HepG2 (cell line): ENCODE measurements around the gene CDKN2AIP. TPM values are rescaled to one million over a fixed set of nuclear protein-coding genes. Genes with fewer than 3 reads are reported as not detected.

Source experiments
- EEA1 ChIP-seq: sonication (generic); formaldehyde crosslinking; IDR thresholded peaks from 2 replicates; pipeline ENCODE4 v1.5.1; 2020; ENCODE audit warnings: mild to moderate bottlenecking, missing genetic modification reagents, borderline replicate concordance
- KDM4B ChIP-seq: sonication (generic); formaldehyde crosslinking; IDR thresholded peaks from 2 replicates; pipeline ENCODE4 v1.4.0; 2020; ENCODE audit warnings: missing genetic modification reagents
- MAFG ChIP-seq: sonication (generic); formaldehyde crosslinking; IDR thresholded peaks from 2 replicates; pipeline ENCODE4 v1.5.1; 2020; ENCODE audit warnings: mild to moderate bottlenecking, missing genetic modification reagents
- MIER2 ChIP-seq: IDR thresholded peaks from 2 replicates; pipeline ENCODE4 v1.6.1; 2016; ENCODE audit warnings: missing biosample characterization, missing genetic modification reagents
- NKX3-1 ChIP-seq: sonication (generic); formaldehyde crosslinking; IDR thresholded peaks from 2 replicates; pipeline ENCODE4 v1.5.0; 2020; ENCODE audit warnings: missing genetic modification reagents
- NPAS2 ChIP-seq: sonication (generic); formaldehyde crosslinking; IDR thresholded peaks from 2 replicates; pipeline ENCODE4 v1.8.0; 2022; ENCODE audit warnings: mild to moderate bottlenecking, missing genetic modification reagents, borderline replicate concordance
- PHF8 ChIP-seq: sonication (generic); formaldehyde crosslinking; IDR thresholded peaks from 2 replicates; pipeline ENCODE4 v1.5.0; 2020; ENCODE audit warnings: missing genetic modification reagents
- ZNF180 ChIP-seq: sonication (generic); formaldehyde crosslinking; IDR thresholded peaks from 2 replicates; pipeline ENCODE4 v1.4.0; 2020; ENCODE audit warnings: low read depth, missing genetic modification reagents, borderline replicate concordance
- ZNF569 ChIP-seq: sonication (generic); formaldehyde crosslinking; IDR thresholded peaks from 2 replicates; pipeline ENCODE4 v1.5.0; 2020; ENCODE audit warnings: mild to moderate bottlenecking, missing genetic modification reagents, moderate library complexity, borderline replicate concordance
- ZNF749 ChIP-seq: sonication (generic); formaldehyde crosslinking; IDR thresholded peaks from 2 replicates; pipeline ENCODE4 v1.8.0; 2022; ENCODE audit warnings: mild to moderate bottlenecking, missing genetic modification reagents, moderate library complexity, borderline replicate concordance
- ZNF773 ChIP-seq: sonication (generic); formaldehyde crosslinking; IDR thresholded peaks from 2 replicates; pipeline ENCODE4 v1.4.0; 2020; ENCODE audit warnings: missing genetic modification reagents, borderline replicate concordance
- polyA plus RNA-seq, 8 experiments: library from polyadenylated mRNA; depleted of rRNA in 3 of 8; stranded (reverse) in 7 of 8; unstranded in 1 of 8; fragments of >200 nt; fragmentation: Illumina TruSeq in 4 of 8; extraction: Trizol in 4 of 8; gene quantifications; 2 replicates each; pipeline versions ENCODE4 v1.2.1 to v1.2.3, GENCODE V29; 2011 to 2016; ENCODE audit warnings: low read depth in 4 of 8, missing spikeins in 1 of 8, mixed read lengths in 1 of 8; ENCODE audit not compliant: insufficient read depth in 1 of 8
- total RNA-seq, 5 experiments: library from RNA; depleted of rRNA; stranded (reverse); fragments of >200 nt; fragmentation: Illumina TruSeq; extraction: Trizol; gene quantifications; 2 replicates each; pipeline ENCODE4 v1.2.3, GENCODE V29; 2016; ENCODE audit warnings: low read depth in 1 of 5
- TF ChIP-seq, protein P1 (sequence below): sonication (generic); formaldehyde crosslinking; IDR thresholded peaks from 2 replicates; pipeline ENCODE4 v1.8.0; 2022; ENCODE audit warnings: missing genetic modification reagents, low read depth, mild to moderate bottlenecking, borderline replicate concordance
- TF ChIP-seq, protein P2 (sequence below), 2 experiments: sonication (generic) in 1 of 2; formaldehyde crosslinking in 1 of 2; IDR thresholded peaks; 2 replicates each; pipeline versions ENCODE4 v1.6.1 to v1.9.0; 2014 to 2022; ENCODE audit warnings: antibody characterized with exemption in 1 of 2, borderline replicate concordance in 1 of 2, inconsistent platforms in 1 of 2, low read depth in 1 of 2, missing genetic modification reagents in 1 of 2

Gene CDKN2AIP
- total and polyA plus RNA-seq, 2 of the 13 experiments (the other 11 are each of a cell fraction or from before 2014, with no cell fraction given): 17.0 to 18.7 TPM

DNA sequence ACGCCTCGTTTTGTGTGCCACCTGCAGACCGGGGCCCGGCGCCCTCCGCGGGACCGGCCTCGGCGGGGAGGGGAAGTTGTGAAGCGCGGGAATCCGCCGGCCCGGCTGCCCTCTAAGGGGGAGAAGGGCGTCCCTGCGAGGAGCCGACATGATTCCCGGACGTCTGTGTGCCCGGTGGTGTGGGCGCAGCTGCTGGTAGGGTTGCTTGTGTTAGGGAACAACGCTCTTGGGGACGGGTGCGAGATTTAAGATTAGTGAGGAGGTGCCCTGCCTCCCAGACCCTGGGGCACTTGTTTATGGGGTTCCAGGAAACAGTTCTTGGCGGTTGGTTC lies 627 bp downstream of the CDKN2AIP start (continued):
- no peak for TF ChIP-seq KDM4B
- 0 out of 2 replicates have a peak, but pooled peaks have one; percentile 42 for TF ChIP-seq EEA1 (CRISPR knock-in tag)
- no peak for TF ChIP-seq MAFG (CRISPR knock-in tag)
- TF ChIP-seq PHF8 (CRISPR knock-in tag): no peak
- no peak for TF ChIP-seq NPAS2
- TF ChIP-seq ZNF749 (CRISPR knock-in tag): no peak
- TF ChIP-seq, protein P1, sequence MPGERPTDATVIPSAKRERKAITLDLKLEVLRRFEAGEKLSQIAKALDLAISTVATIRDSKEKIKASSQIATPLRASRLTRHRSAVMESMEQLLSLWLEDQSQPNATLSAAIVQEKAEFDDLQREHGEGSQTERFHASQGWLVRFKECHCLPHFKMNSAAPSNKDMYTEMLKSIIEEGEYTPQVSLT (CRISPR knock-in tag): no peak
- TF ChIP-seq, protein P2, sequence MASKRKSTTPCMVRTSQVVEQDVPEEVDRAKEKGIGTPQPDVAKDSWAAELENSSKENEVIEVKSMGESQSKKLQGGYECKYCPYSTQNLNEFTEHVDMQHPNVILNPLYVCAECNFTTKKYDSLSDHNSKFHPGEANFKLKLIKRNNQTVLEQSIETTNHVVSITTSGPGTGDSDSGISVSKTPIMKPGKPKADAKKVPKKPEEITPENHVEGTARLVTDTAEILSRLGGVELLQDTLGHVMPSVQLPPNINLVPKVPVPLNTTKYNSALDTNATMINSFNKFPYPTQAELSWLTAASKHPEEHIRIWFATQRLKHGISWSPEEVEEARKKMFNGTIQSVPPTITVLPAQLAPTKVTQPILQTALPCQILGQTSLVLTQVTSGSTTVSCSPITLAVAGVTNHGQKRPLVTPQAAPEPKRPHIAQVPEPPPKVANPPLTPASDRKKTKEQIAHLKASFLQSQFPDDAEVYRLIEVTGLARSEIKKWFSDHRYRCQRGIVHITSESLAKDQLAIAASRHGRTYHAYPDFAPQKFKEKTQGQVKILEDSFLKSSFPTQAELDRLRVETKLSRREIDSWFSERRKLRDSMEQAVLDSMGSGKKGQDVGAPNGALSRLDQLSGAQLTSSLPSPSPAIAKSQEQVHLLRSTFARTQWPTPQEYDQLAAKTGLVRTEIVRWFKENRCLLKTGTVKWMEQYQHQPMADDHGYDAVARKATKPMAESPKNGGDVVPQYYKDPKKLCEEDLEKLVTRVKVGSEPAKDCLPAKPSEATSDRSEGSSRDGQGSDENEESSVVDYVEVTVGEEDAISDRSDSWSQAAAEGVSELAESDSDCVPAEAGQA (IDR thresholded peaks at IDR 0.05; ENCODE audit: low read depth): no peak
- TF ChIP-seq, protein P2 (CRISPR knock-in tag; IDR thresholded peaks at IDR 0.05; ENCODE audit: borderline replicate concordance): 0 out of 2 replicates have a peak, but pooled peaks have one; percentile 63
- TF ChIP-seq ZNF773 (CRISPR knock-in tag): 0 out of 2 replicates have a peak, but pooled peaks have one; percentile 46
- peak; percentile 5; the same call in 1 of the 2 replicates for TF ChIP-seq ZNF180 (CRISPR knock-in tag)
- TF ChIP-seq NKX3-1 (CRISPR knock-in tag): 0 out of 2 replicates have a peak, but pooled peaks have one; percentile 41
- TF ChIP-seq ZNF569 (CRISPR knock-in tag): 0 out of 2 replicates have a peak, but pooled peaks have one; percentile 8
- TF ChIP-seq MIER2 (CRISPR knock-in tag): no peak
